Stimulated activated effector memory CD8-positive, alpha-beta T cell treated with anti-CD3 and anti-CD28 coated beads, Interleukin-12 subunit alpha, Interleukin-12 subunit beta, amount 100 ng/mL, for 72 hours (primary cell): ENCODE results near the gene CCIN.
A peak's percentile ranks its signal among the peaks of the same experiment; 100 is the strongest.
"Not testable (repeated sequence)": the region's sequence is repeated elsewhere in the genome, so short reads cannot be mapped to it uniquely, and the experiment has no call there.

Experiments
- ATAC-seq: fragments of 150-1000 bp; cut with Tn5 transposase; 2 replicates; pipeline ENCODE4 v1.10.0; 2021
- DNase-seq, 2 donors: peaks; one replicate each; pipeline ENCODE4 v3.0.0; 2021 to 2022; ENCODE audit warnings: low spot score in 2 of 2
- H3K27ac Mint-ChIP-seq: one replicate; pipeline ENCODE4 v1.8.0; 2022; ENCODE audit warnings: mild to moderate bottlenecking, mixed read lengths
- H3K36me3 Mint-ChIP-seq: one replicate; pipeline ENCODE4 v1.8.0; 2022; ENCODE audit warnings: mild to moderate bottlenecking, mixed read lengths
- H3K4me1 Mint-ChIP-seq: one replicate; pipeline ENCODE4 v1.8.0; 2022; ENCODE audit warnings: mixed read lengths
- H3K4me3 Mint-ChIP-seq: one replicate; pipeline ENCODE4 v1.8.0; 2022; ENCODE audit warnings: mild to moderate bottlenecking, mixed read lengths
- H3K9me3 Mint-ChIP-seq: one replicate; pipeline ENCODE4 v1.8.0; 2022; ENCODE audit warnings: mixed read lengths

Gene CCIN

DNA sequence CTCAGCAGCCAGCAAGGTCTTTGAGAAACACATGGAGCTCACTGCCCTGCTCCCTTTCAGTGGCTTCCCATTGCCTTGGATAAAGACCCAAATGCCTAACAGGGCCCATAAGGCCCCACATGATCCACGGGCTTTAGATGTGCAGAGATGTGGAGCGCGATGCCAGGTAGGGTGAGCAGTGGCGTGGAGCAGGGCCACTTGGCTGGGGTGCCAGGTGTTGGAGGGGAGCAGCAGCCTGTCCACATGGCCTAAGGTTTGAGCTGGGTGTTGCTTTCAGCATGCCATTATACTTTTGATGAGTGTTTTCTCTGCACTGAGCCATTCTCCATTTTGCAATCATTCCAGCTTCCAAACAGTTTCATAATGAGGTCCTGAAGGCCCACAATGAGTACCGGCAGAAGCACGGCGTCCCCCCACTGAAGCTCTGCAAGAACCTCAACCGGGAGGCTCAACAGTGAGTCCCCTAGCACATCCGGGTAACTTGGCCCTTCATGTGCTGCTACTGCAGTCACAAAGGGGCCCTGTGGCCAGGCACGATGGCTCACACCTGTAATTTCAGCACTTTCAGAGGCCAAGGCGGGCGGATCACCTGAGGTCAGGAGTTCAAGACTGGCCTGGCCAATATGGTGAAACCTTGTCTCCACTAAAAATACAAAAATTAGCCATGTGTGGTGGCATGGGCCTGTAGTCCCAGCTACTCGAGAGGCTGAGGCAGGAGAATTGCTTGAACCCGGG is 21.6 kb upstream of the CCIN start:
- Mint-ChIP-seq H3K27ac (no peak overlapping the region), H3K36me3 (peaks cover 15% of the 10 kb centered on the region), H3K4me3 (peak overlapping the region; percentile 39)

DNA sequence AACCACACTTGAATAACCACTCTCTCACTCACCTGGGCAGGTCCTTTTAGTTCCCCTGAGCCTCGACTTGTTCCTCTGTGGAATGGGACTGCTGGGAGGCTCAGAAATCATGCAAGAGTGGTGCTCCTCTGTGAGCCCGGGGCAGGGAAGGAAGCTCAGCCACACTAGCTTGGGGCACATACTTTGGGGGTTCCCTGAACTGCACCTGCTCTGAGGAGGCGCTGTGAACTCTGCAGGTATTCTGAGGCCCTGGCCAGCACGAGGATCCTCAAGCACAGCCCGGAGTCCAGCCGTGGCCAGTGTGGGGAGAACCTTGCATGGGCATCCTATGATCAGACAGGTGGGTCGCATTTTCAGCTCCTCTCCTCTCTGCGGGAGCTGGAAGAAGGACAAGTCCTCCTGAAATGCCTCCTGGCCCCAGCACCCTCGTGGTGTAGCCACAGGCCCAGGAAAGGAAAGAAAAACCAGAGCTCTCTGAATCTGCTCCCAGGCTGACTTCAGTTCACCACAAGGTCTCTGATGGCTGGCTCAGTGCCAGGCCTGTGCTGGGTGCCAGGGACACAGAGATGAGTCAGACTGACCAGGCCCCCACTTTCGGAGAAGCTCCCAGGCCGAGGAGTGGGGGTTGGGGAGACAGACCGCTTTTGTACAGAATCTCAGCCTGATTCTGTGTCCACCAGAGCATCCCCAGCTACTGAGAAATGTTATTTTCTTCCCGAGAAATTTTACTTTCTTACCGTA is 20.7 kb upstream of the CCIN start:
- Mint-ChIP-seq H3K9me3 (peaks cover 4% of the 10 kb centered on the region), H3K4me1 (peaks cover 87% of the 10 kb centered on the region), H3K4me3 (peak overlapping the region; percentile 39), H3K36me3 (peaks cover 19% of the 10 kb centered on the region), H3K27ac (no peak overlapping the region)
- peak; percentile 72 to 91 for DNase-seq
- peak; percentile 72 for ATAC-seq

More for the DNA sequence above, 21.6 kb upstream of the CCIN start:
- DNase-seq (no peak), ATAC-seq (no peak)
- H3K9me3 Mint-ChIP-seq, result peaks cover 4% of the 10 kb centered on the region
- peaks cover 89% of the 10 kb centered on the region for H3K4me1 Mint-ChIP-seq

DNA sequence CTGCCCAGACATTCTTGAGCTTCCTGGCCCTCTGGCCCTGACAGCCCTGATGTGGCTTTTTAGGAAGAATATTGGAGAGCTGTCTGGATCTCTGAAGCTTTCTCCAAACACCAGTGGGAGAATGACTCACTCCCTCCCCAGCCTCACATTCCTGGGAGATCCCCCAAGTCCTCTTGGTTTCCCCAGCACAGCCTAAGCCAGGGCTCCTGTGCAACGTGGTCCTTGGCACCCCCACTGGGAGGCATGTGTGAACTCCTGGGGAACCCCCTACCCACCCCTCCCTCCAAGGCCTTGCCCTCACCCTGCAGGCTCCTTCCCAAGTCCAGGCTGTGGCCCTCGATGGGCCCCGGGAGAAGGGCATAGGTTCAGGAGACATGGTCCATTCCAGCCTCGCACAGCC is 20.0 kb upstream of the CCIN start:
- Mint-ChIP-seq H3K9me3 (peaks cover 4% of the 10 kb centered on the region), H3K4me1 (peaks cover 87% of the 10 kb centered on the region), H3K4me3 (peak overlapping the region; percentile 39), H3K27ac (no peak overlapping the region), H3K36me3 (peaks cover 22% of the 10 kb centered on the region)
- DNase-seq (no peak), ATAC-seq (no peak)

DNA sequence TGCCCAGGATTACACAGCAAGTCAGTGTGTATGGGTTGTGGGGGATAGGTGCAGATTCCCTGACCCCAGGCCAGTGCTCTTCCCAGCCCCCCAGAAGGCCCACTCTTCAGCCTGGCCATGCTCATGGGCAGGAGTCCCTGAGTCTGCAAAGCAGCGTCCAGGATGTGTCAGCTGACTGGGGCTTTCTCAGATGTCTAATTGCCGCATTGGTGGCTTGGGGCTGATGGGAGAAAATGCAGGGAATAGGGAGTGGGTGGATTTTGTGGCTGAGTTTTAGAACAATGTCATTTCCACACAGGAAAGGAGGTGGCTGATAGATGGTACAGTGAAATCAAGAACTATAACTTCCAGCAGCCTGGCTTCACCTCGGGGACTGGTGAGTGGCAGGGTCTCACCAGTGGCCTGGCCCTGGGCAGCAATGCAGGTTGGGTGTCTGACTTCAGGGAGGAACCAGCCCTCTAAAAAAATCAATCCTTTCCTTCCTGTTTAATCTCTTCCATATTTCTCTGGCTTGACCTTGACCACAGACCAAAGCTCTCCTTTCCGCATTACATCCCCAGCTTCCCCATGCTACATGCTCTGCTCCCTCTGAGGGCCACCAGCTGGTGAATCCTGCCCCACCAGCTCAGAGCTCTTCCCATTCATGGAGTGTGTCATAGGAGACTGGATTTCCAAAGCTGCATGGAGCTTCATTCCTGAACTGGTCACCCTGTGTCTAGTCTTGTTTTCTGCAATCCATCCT is 18.4 kb upstream of the CCIN start:
- H3K4me1 Mint-ChIP-seq, result peaks cover 79% of the 10 kb centered on the region
- H3K9me3 Mint-ChIP-seq, result no peaks in the 10 kb centered on the region
- H3K27ac Mint-ChIP-seq, result peak overlapping the region; percentile 95
- ATAC-seq (no peak), DNase-seq (no peak)
- peak overlapping the region; percentile 75 for H3K4me3 Mint-ChIP-seq
- peaks cover 37% of the 10 kb centered on the region for H3K36me3 Mint-ChIP-seq

DNA sequence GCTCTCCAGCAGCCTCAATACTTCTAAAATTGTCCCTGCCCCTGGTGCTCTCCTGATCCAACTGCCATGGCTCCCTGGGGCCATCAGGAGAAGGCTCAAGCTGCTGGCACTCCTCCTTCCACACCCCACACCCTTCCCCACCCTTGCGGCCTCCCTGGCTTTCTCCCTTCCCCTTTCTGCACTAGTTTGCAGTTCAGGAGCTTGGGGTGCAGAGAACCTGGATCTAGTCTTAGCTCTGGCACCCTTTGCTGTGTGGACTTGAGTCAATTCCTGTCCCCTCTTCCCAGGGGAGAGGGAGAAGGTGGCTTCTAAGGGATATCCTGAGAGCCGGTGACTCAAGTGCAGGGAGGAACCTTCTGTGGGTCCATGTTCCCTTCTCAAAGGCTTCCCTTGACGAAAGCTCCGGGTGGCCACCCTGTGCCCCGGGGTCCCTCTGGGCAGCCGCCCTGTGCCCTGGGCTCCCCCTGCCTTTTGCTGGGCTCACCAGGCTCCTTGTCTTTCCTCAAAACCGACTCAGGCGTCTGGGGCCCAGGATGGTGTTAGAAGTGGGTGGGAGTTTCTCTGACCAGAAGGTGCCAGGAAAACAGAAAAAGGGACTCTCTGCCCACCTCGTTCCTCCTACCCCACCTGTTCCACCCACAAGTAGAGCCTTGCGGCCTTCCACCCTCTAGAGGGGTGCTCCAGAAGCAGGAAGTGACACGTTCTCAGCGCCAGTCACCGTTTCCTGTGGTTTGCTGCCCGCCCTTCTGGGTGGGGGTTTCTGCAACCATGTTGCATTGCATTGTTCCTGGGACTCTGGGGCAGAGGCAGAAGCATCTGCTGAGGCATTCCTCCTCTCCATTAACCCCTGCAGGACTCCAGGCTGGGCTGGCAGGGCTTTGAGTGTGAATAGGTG is 17.6 kb upstream of the CCIN start:
- DNase-seq (peak; percentile 64 to 93), ATAC-seq (peak; percentile 93)
- Mint-ChIP-seq H3K4me1 (peaks cover 74% of the 10 kb centered on the region), H3K36me3 (peaks cover 46% of the 10 kb centered on the region), H3K9me3 (no peaks in the 10 kb centered on the region), H3K4me3 (peak overlapping the region; percentile 75), H3K27ac (peak overlapping the region; percentile 95)

DNA sequence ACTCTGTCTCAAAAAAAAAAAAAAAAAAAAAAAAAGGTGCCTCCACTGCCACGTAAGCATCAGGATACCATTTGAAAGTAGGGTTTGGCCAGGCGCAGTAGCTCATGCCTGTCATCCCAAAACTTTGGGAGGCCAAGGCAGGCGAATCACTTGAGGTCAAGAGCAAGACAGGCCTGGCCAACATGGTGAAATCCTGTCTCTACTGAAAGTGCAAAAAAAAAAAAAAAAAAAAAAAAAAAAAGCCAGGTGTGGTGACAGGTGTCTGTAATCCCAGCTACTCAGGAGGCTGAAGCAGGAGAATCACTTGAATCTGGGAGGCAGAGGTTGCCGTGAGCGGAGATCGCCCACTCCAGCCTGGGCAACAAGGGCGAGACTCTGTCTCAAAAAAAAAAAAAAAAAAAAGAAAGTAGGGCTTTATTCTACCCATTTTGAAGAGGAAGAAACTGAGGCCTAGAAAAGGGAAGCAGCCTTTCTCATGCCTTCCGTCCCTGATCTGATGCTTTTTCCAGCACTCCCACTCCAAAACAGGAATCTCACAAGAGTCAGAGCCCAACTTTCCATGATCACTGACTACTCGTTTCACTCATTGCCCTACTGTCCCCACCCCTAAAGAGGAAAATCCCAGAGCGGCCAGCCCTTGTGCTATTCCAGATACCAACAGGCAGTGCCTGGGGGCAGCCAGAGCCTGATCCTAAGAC is 16.3 kb upstream of the CCIN start:
- DNase-seq, result no peak
- peak overlapping the region; percentile 10 for H3K4me3 Mint-ChIP-seq
- peaks cover 62% of the 10 kb centered on the region for H3K4me1 Mint-ChIP-seq
- no peaks in the 10 kb centered on the region for H3K9me3 Mint-ChIP-seq
- no peak for ATAC-seq
- H3K36me3 Mint-ChIP-seq, result peaks cover 41% of the 10 kb centered on the region
- peak overlapping the region; percentile 30 for H3K27ac Mint-ChIP-seq

DNA sequence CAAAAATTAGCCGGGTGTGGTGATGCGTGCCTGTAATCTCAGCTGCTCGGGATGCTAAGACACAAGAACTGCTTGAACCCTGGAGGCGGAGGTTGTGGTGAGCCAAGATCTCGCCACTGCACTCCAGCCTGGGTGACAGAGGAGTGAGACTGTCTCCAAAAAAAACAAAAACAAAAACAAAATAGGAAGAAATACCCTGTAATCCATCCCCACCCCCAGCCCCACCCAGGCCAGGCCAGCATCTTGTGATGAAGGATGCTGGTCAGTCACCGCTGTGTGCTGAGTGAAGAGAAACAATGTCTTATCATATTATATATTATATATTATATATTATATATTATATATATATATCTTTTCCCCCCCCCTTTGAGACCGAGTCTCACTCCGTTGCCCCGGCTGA is 15.4 kb upstream of the CCIN start:
- Mint-ChIP-seq H3K36me3 (peaks cover 41% of the 10 kb centered on the region), H3K9me3 (no peaks in the 10 kb centered on the region), H3K4me1 (peaks cover 58% of the 10 kb centered on the region), H3K4me3 (peak overlapping the region; percentile 10), H3K27ac (peak overlapping the region; percentile 30)
- DNase-seq, result no peak
- ATAC-seq, result no peak

DNA sequence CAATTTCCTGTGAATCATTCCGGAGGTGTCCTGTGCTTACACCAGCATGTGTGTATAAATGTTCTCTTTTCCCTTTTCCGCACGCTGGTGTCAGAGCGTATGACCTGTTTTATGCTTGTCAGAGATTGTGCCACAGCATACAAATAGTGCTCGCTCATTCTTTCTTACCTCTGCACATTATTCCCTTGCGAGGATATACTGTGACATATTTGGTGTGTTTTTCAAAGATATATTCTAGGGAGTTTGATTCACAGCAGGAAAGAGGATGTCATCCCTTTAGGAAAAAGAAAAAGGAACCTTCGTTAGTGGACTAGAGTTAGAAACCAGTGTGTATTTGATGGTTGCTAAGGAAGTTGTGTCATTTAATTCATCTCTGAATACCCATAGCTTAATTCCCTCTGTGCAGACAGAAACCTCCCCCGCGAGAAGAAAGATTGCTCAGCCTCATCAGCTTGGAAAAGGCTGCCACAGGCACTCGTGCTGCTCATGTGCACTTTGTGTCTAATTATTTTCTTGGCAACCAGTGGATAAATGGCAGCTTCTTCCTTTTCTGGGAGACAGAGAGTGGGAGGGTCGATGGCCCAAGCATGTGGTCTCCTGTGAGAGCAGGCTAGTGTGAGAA is 14.7 kb upstream of the CCIN start:
- DNase-seq, result no peak
- Mint-ChIP-seq H3K4me3 (peak overlapping the region; percentile 10), H3K4me1 (peaks cover 54% of the 10 kb centered on the region), H3K27ac (peak overlapping the region; percentile 30), H3K9me3 (no peaks in the 10 kb centered on the region), H3K36me3 (peaks cover 41% of the 10 kb centered on the region)
- peak; percentile 44 for ATAC-seq

DNA sequence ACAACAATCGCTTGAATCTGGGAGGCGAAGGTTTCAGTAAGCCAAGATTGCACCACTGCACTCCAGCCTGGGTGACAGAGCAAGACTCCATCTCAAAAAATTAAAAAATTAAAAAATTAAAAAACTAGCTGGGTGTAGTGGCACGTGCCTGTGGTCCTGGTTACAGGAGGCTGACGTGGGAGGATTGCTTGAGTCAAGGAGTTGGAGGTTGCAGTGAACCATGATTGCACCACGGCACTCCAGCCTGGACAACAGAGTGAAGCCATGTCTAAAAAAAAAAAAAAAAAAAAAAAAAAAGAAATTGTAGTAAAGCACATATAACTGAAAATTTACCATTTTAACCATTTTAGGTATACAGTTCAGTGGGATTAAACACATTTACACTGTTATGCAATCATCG is 13.1 kb upstream of the CCIN start:
- no peak for DNase-seq
- peaks cover 48% of the 10 kb centered on the region for H3K36me3 Mint-ChIP-seq
- no peaks in the 10 kb centered on the region for H3K9me3 Mint-ChIP-seq
- H3K4me3 Mint-ChIP-seq, result no peak overlapping the region
- no peak for ATAC-seq
- H3K27ac Mint-ChIP-seq, result no peak overlapping the region
- peaks cover 40% of the 10 kb centered on the region for H3K4me1 Mint-ChIP-seq

DNA sequence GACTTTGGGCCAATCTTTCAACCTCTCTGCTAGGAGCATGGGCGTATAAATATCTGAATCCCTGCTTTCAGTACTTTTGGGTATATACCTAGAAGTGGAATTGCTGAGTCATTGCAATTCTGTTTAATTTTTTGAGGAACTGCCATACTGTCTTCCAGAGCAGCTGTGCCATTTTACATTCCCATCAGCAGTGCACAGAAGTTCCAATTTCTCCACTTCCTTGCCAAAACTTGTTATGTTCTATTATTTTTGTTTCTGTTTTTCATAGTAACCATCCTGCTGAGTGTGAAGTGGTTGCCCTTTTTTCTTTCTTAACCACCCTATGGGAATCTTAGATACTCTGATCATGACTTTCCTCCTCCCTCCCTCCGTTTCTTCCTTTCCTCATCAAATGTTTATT is 11.1 kb upstream of the CCIN start:
- Mint-ChIP-seq H3K27ac (no peak overlapping the region), H3K9me3 (no peaks in the 10 kb centered on the region), H3K4me3 (no peak overlapping the region), H3K36me3 (peaks cover 47% of the 10 kb centered on the region), H3K4me1 (peaks cover 31% of the 10 kb centered on the region)
- ATAC-seq, result no peak
- no peak for DNase-seq

DNA sequence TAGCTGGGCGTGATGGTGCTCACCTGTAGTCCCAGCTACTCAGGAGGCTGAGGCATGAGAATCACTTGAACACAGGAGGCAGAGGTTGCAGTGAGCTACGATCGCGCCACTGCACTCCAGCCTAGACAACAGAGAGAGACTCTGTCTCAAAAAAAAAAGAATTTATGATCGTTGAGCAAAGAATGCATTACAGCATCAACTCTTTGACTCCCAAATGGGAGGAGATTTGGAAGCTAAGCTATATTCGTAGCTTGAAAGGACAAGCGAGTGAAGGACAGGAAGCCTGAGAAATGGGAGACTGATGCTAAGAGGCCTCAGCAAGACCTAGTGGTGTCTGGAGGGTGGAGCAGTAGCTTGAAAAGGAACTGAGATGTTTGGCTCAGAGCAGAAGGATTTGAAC is 10.3 kb upstream of the CCIN start:
- H3K4me1 Mint-ChIP-seq, result peaks cover 23% of the 10 kb centered on the region
- ATAC-seq, result no peak
- no peak for DNase-seq
- peaks cover 43% of the 10 kb centered on the region for H3K36me3 Mint-ChIP-seq
- no peak overlapping the region for H3K4me3 Mint-ChIP-seq
- H3K27ac Mint-ChIP-seq, result no peak overlapping the region
- no peaks in the 10 kb centered on the region for H3K9me3 Mint-ChIP-seq

DNA sequence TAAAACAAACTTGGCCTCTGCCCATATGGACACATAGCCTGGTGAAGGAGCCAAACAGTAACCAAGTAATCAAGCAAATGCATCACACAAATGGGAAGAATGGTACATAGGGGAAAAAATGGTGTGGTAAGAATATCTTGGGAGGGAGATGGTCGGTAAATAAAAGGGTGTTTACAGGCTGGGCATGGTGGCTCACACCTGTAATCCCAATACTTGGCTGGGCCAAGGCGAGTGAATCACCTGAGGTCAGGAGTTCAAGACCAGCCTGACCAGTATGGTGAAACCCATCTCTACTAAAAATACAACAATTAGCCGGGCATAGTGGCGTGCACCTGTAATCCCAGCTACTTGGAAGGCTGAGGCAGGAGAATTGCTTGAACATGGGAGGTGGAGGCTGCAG is 9.7 kb upstream of the CCIN start:
- H3K9me3 Mint-ChIP-seq, H3K27ac Mint-ChIP-seq, DNase-seq, H3K4me3 Mint-ChIP-seq, ATAC-seq: not testable (repeated sequence)
- Mint-ChIP-seq H3K36me3 (peaks cover 42% of the 10 kb centered on the region), H3K4me1 (peaks cover 17% of the 10 kb centered on the region)

DNA sequence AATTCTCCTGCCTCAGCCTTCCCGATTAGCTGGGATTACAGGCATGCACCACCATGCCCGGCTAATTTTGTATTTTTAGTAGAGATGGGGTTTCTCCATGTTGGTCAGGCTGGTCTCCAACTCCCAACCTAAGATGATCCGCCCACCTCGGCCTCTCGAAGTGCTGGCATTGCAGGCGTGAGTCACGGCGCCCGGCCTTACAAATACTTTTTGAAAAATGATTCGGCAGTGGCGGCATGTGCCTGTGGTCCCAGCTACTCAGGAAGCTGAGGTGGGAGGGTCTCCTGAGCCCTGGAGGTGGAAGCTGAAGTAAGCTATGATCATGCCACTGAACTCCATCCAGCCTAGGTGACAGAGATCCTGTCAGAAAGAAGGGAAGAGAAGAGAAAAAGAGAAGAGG is 9.1 kb upstream of the CCIN start:
- H3K9me3 Mint-ChIP-seq, DNase-seq, H3K4me3 Mint-ChIP-seq, ATAC-seq, H3K27ac Mint-ChIP-seq: not testable (repeated sequence)
- Mint-ChIP-seq H3K36me3 (peaks cover 36% of the 10 kb centered on the region), H3K4me1 (peaks cover 17% of the 10 kb centered on the region)

DNA sequence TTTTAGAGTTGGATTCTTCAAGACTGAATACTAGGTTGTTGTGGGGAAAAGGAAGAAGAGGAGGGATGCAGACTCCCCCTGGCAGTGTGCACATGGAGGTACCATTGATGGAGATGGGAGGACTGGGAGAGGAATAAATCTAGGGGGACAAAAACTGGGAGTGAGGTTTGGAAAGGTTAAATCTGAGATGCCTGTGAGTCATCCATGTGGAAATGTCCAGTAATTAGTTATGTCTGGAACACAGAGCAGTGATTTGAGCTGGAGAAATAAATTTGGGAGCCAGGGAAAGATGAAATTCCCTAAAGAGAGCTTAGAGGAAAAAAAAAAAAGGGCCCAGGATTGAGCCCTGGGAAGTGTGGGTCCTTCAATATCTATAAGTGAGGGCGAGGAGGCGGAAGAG is 8.0 kb upstream of the CCIN start:
- H3K4me1 Mint-ChIP-seq, result peaks cover 17% of the 10 kb centered on the region
- peak overlapping the region; percentile 7 for H3K27ac Mint-ChIP-seq
- H3K9me3 Mint-ChIP-seq, result no peaks in the 10 kb centered on the region
- H3K4me3 Mint-ChIP-seq, result no peak overlapping the region
- DNase-seq (no peak), ATAC-seq (no peak)
- peaks cover 25% of the 10 kb centered on the region for H3K36me3 Mint-ChIP-seq
